ENCODE data around the gene ACO2.
A peak's percentile ranks its signal among the peaks of the same experiment; 100 is the strongest.

The ACO2 gene

DNA sequence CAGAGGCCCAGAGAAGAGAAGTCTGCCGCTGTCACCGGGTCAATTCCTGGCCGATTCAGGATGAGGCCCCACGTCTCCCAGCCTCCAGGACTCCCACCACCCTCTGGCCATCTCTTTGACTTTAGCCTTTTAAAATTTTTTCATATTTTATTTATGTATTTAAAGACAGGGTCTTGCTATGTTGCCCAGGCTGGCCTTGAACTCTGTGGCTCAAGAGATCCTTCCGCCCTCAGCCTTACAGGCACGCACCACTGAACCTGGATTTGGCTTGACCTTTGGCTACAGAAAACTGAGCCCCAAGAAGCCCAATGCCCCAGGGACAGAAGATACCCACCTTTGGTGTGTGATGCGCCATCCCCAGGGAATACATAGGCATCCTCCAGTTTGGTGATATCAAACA is 71.4 kb downstream of the ACO2 start:
- TF ChIP-seq, protein P1, sequence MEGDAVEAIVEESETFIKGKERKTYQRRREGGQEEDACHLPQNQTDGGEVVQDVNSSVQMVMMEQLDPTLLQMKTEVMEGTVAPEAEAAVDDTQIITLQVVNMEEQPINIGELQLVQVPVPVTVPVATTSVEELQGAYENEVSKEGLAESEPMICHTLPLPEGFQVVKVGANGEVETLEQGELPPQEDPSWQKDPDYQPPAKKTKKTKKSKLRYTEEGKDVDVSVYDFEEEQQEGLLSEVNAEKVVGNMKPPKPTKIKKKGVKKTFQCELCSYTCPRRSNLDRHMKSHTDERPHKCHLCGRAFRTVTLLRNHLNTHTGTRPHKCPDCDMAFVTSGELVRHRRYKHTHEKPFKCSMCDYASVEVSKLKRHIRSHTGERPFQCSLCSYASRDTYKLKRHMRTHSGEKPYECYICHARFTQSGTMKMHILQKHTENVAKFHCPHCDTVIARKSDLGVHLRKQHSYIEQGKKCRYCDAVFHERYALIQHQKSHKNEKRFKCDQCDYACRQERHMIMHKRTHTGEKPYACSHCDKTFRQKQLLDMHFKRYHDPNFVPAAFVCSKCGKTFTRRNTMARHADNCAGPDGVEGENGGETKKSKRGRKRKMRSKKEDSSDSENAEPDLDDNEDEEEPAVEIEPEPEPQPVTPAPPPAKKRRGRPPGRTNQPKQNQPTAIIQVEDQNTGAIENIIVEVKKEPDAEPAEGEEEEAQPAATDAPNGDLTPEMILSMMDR (IDR thresholded peaks at IDR 0.05), result no peak
- no peak for TF ChIP-seq ZFX (IDR thresholded peaks at IDR 0.05; ENCODE audit: borderline replicate concordance)
- H3K27ac ChIP-seq, result no peak overlapping the region

DNA sequence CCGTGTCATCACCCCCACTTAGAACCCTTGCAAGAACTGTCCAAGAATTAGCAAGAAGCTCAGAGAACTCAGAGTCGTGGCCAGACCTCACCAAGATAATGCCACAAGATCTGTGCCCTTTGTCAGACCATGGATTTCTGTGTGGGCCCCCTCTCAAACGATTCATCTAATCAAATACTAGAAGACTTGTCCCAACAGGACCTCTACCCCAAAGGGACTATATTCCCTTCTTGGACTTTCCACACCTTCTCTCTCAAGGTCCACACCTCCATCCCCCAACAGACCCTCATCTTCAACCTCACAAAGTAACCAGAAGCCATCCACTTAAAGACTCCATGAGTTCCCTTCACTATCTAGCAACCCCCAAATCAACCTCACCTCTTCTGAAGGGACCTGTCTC is 72.6 kb downstream of the ACO2 start:
- H3K27ac ChIP-seq, result 0 out of 2 replicates have a peak overlapping the region, but pooled peaks have one; percentile 87
- TF ChIP-seq ZFX (IDR thresholded peaks at IDR 0.05; ENCODE audit: borderline replicate concordance), result no peak
- TF ChIP-seq, protein P1 (IDR thresholded peaks at IDR 0.05), result no peak

DNA sequence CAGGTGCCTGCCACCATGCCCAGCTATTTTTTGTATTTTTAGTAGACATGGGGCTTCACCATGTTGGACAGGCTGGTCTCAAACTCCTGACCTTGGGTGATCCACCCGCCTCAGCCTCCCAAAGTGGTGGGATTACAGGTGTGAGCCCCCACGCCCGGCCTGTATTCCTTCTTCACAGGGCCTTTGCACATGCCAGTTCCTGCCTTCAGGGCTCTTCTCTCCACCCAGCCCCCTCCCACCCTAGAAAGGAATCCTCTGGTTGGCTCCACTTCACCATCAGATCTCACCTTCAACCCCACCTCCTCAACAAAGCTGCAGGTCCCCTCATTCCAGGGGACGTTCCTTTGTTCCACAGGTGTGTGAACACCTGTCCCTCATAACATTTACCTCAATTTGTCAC is 73.3 kb downstream of the ACO2 start:
- no peak for TF ChIP-seq ZFX (IDR thresholded peaks at IDR 0.05; ENCODE audit: borderline replicate concordance)
- TF ChIP-seq, protein P1 (IDR thresholded peaks at IDR 0.05), result no peak
- H3K27ac ChIP-seq, result peak overlapping the region; percentile 87

DNA sequence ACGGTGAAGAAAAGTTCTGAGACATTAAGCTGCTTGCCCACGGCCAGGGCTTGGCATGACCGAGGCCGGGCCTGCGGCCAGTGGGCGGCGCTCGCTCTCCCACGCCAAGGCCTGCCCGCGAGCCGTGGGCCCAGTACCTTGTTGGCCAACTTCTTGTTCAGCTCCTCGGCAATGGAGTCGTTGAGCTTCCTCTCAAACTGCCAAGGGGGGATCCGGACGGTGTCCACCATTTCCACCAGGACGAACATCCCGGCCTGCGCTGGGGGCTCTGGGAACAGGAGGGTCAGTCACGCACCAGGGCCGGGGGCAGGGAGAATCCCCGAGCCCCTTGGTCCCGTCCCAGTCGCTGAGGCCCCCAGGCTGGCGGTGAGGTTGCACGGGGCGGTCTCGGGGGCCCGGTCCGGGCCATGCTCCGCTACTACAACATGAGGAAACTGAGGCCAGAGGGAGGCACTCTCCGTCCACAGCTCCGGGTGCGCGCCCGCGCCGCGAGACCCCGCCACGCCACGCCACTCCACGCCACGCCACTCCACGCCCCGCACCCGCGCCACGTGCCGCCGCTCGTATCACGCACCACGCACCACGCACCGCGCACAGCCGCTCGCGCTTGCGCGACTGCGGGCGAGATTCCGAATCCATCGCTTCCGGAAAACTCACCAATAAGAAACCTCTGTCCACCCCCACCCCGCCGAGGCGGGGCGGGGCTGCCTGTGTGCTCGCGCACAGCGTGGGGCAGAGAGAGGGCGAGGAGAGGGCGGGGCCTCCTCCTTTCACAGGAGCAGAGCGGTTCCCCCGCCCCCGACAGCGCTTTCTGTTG is 75.1 kb downstream of the ACO2 start, which contains the start of gene POLR3H:
Gene POLR3H, minus strand, starts transcription at position 617 of the 817 bp plus-strand sequence. Its CDS starts 369 bp downstream, at position 248.
- H3K27ac ChIP-seq, result peak within 1 kb of the TSS; percentile 87
- TF ChIP-seq, protein P1 (IDR thresholded peaks at IDR 0.05), result peak; percentile 94
- no peak for TF ChIP-seq ZFX (IDR thresholded peaks at IDR 0.05; ENCODE audit: borderline replicate concordance)

DNA sequence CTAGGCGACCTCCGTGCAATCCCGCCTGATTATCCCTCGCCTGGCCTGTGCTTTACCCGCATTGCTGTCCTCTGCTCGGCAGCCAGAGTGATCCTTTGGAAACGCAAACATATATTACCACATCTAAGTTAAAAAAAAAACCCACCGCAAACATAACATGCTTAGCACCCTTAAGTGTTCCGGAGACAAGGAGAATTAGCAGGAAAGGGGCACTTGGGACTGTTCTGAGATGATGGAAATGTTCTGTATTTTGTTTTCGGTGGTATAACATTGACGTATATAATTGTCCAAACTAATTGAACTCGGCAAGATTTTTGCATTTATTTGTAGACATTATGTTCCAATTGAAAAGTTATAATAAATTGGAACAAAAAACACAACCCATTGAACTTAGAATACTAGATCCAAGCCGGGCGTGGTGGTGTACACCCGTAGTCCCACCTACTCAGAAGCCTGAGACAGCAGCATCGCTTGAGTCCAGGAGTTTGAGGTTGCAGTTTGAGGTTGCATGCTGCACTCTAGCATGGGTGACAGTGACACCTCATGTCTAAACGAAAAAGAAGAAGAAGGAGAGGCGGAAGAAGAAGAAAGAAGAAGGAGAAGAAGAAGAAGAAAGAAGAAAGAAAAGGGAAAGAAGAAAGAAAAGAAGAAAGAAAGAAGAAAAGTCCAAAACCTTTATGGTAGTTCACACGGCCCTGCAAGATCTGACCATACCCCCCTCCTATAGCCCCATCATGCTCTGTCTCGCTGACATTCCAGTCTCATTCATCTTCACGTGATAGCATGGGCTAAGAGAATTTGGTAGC is 76.0 kb downstream of the ACO2 start:
- no peak for TF ChIP-seq ZFX (IDR thresholded peaks at IDR 0.05; ENCODE audit: borderline replicate concordance)
- TF ChIP-seq, protein P1 (IDR thresholded peaks at IDR 0.05), result no peak
- H3K27ac ChIP-seq, result peak overlapping the region; percentile 87

DNA sequence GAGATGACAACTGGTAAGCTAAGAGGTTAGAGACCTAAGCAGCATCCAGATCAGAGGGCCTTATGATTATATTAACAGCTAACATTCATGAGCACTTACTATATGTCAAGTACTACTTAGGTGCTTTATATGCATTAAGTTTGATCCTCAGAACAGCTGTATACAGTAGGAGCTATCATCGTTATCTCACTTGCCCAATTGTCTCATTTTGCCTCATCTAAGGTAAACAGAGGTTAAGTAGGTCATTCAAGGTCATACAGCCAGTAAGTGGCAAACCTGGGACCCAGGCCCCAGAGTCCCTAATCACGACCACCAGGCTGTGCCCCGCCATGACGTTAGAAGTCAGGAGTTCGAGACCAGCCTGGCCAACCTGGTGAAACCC is 79.9 kb downstream of the ACO2 start:
- no peak for TF ChIP-seq ZFX (IDR thresholded peaks at IDR 0.05; ENCODE audit: borderline replicate concordance)
- TF ChIP-seq, protein P1 (IDR thresholded peaks at IDR 0.05), result no peak
- H3K27ac ChIP-seq, result no peak overlapping the region
